Measurements from ENCODE around the gene OPCML.

OPCML gene

GRCh38 chr11:132866783-132867545 lies 665.3 kb downstream of the OPCML start:
- Mint-ChIP-seq H3K27ac (no peak overlapping the region), H3K9me3 (peaks cover 8% of the 10 kb centered on the region), H3K36me3 (ENCODE audit: low read depth) (no peaks in the 10 kb centered on the region), H3K4me1 (ENCODE audit: low read depth) (no peaks in the 10 kb centered on the region), H3K4me3 (no peak overlapping the region), H3K27me3 (ENCODE audit: low read depth) (no peaks in the 10 kb centered on the region)

GRCh38 chr11:132865623-132866022 lies 666.7 kb downstream of the OPCML start:
- H3K9me3 Mint-ChIP-seq, result peaks cover 8% of the 10 kb centered on the region
- H3K27ac Mint-ChIP-seq, result no peak overlapping the region
- no peaks in the 10 kb centered on the region for H3K36me3 Mint-ChIP-seq (ENCODE audit: low read depth)
- H3K4me3 Mint-ChIP-seq, result no peak overlapping the region
- H3K27me3 Mint-ChIP-seq (ENCODE audit: low read depth), result no peaks in the 10 kb centered on the region
- H3K4me1 Mint-ChIP-seq (ENCODE audit: low read depth), result no peaks in the 10 kb centered on the region

- Mint-ChIP-seq H3K9me3 (peaks cover 8% of the 10 kb centered on the region), H3K27me3 (ENCODE audit: low read depth) (no peaks in the 10 kb centered on the region), H3K4me1 (ENCODE audit: low read depth) (no peaks in the 10 kb centered on the region), H3K36me3 (ENCODE audit: low read depth) (no peaks in the 10 kb centered on the region), H3K4me3 (no peak overlapping the region), H3K27ac (no peak overlapping the region)
Observed at GRCh38 chr11:132864811-132865576, 667.3 kb downstream of the OPCML start.

- Mint-ChIP-seq H3K36me3 (ENCODE audit: low read depth) (no peaks in the 10 kb centered on the region), H3K4me1 (ENCODE audit: low read depth) (no peaks in the 10 kb centered on the region)
Observed at GRCh38 chr11:132862933-132863332, 669.4 kb downstream of the OPCML start.

GRCh38 chr11:132862137-132862536 lies 670.2 kb downstream of the OPCML start:
- no peaks in the 10 kb centered on the region for H3K36me3 Mint-ChIP-seq (ENCODE audit: low read depth)
- H3K27me3 Mint-ChIP-seq (ENCODE audit: low read depth), result no peaks in the 10 kb centered on the region
- peaks cover 8% of the 10 kb centered on the region for H3K9me3 Mint-ChIP-seq
- no peak overlapping the region for H3K27ac Mint-ChIP-seq
- H3K4me1 Mint-ChIP-seq (ENCODE audit: low read depth), result no peaks in the 10 kb centered on the region
- no peak overlapping the region for H3K4me3 Mint-ChIP-seq

More at GRCh38 chr11:132862933-132863332, 669.4 kb downstream of the OPCML start:
- Mint-ChIP-seq H3K9me3 (peaks cover 8% of the 10 kb centered on the region), H3K27me3 (ENCODE audit: low read depth) (no peaks in the 10 kb centered on the region), H3K27ac (no peak overlapping the region), H3K4me3 (no peak overlapping the region)

- Mint-ChIP-seq H3K4me3 (no peak overlapping the region), H3K9me3 (peaks cover 2% of the 10 kb centered on the region), H3K27ac (no peak overlapping the region), H3K27me3 (ENCODE audit: low read depth) (no peaks in the 10 kb centered on the region), H3K4me1 (ENCODE audit: low read depth) (no peaks in the 10 kb centered on the region), H3K36me3 (ENCODE audit: low read depth) (no peaks in the 10 kb centered on the region)
Observed at GRCh38 chr11:132859306-132859705, 673.0 kb downstream of the OPCML start.

- no peak overlapping the region for H3K27ac Mint-ChIP-seq
- H3K4me1 Mint-ChIP-seq (ENCODE audit: low read depth), result no peaks in the 10 kb centered on the region
- no peaks in the 10 kb centered on the region for H3K36me3 Mint-ChIP-seq (ENCODE audit: low read depth)
- H3K27me3 Mint-ChIP-seq (ENCODE audit: low read depth), result no peaks in the 10 kb centered on the region
- H3K9me3 Mint-ChIP-seq, result no peaks in the 10 kb centered on the region
- H3K4me3 Mint-ChIP-seq, result no peak overlapping the region
Observed at GRCh38 chr11:132858223-132858622, 674.1 kb downstream of the OPCML start.

GRCh38 chr11:132856032-132856431 lies 676.3 kb downstream of the OPCML start:
- no peaks in the 10 kb centered on the region for H3K9me3 Mint-ChIP-seq
- H3K27ac Mint-ChIP-seq, result no peak overlapping the region
- no peak overlapping the region for H3K4me3 Mint-ChIP-seq
- no peaks in the 10 kb centered on the region for H3K4me1 Mint-ChIP-seq (ENCODE audit: low read depth)
- H3K27me3 Mint-ChIP-seq (ENCODE audit: low read depth), result no peaks in the 10 kb centered on the region
- H3K36me3 Mint-ChIP-seq (ENCODE audit: low read depth), result no peaks in the 10 kb centered on the region

GRCh38 chr11:132855516-132855915 lies 676.8 kb downstream of the OPCML start:
- no peaks in the 10 kb centered on the region for H3K9me3 Mint-ChIP-seq
- H3K4me1 Mint-ChIP-seq (ENCODE audit: low read depth), result no peaks in the 10 kb centered on the region
- H3K27ac Mint-ChIP-seq, result no peak overlapping the region
- H3K4me3 Mint-ChIP-seq, result no peak overlapping the region
- no peaks in the 10 kb centered on the region for H3K36me3 Mint-ChIP-seq (ENCODE audit: low read depth)
- no peaks in the 10 kb centered on the region for H3K27me3 Mint-ChIP-seq (ENCODE audit: low read depth)

GRCh38 chr11:132853886-132854285 lies 678.4 kb downstream of the OPCML start:
- Mint-ChIP-seq H3K9me3 (no peaks in the 10 kb centered on the region), H3K4me1 (ENCODE audit: low read depth) (no peaks in the 10 kb centered on the region), H3K36me3 (ENCODE audit: low read depth) (no peaks in the 10 kb centered on the region), H3K27ac (no peak overlapping the region), H3K27me3 (ENCODE audit: low read depth) (no peaks in the 10 kb centered on the region), H3K4me3 (no peak overlapping the region)

GRCh38 chr11:132852361-132852760 lies 679.9 kb downstream of the OPCML start:
- Mint-ChIP-seq H3K9me3 (no peaks in the 10 kb centered on the region), H3K4me3 (no peak overlapping the region), H3K27me3 (ENCODE audit: low read depth) (no peaks in the 10 kb centered on the region), H3K27ac (no peak overlapping the region), H3K36me3 (ENCODE audit: low read depth) (no peaks in the 10 kb centered on the region), H3K4me1 (ENCODE audit: low read depth) (no peaks in the 10 kb centered on the region)

GRCh38 chr11:132851247-132851646 lies 681.1 kb downstream of the OPCML start:
- H3K4me1 Mint-ChIP-seq (ENCODE audit: low read depth), result no peaks in the 10 kb centered on the region
- no peaks in the 10 kb centered on the region for H3K9me3 Mint-ChIP-seq
- H3K36me3 Mint-ChIP-seq (ENCODE audit: low read depth), result no peaks in the 10 kb centered on the region
- no peaks in the 10 kb centered on the region for H3K27me3 Mint-ChIP-seq (ENCODE audit: low read depth)
- H3K4me3 Mint-ChIP-seq, result no peak overlapping the region
- no peak overlapping the region for H3K27ac Mint-ChIP-seq

GRCh38 chr11:132850266-132850665 lies 682.0 kb downstream of the OPCML start:
- H3K27me3 Mint-ChIP-seq (ENCODE audit: low read depth), result no peaks in the 10 kb centered on the region

GRCh38 chr11:132848336-132848735 lies 684.0 kb downstream of the OPCML start:
- H3K9me3 Mint-ChIP-seq, result no peaks in the 10 kb centered on the region
- no peak overlapping the region for H3K4me3 Mint-ChIP-seq
- no peaks in the 10 kb centered on the region for H3K36me3 Mint-ChIP-seq (ENCODE audit: low read depth)

More at GRCh38 chr11:132850266-132850665, 682.0 kb downstream of the OPCML start:
- Mint-ChIP-seq H3K9me3 (no peaks in the 10 kb centered on the region), H3K27ac (no peak overlapping the region), H3K4me3 (no peak overlapping the region), H3K4me1 (ENCODE audit: low read depth) (no peaks in the 10 kb centered on the region), H3K36me3 (ENCODE audit: low read depth) (no peaks in the 10 kb centered on the region)

GRCh38 chr11:132846075-132846474 lies 686.2 kb downstream of the OPCML start:
- no peaks in the 10 kb centered on the region for H3K4me1 Mint-ChIP-seq (ENCODE audit: low read depth)
- no peaks in the 10 kb centered on the region for H3K9me3 Mint-ChIP-seq
- H3K27me3 Mint-ChIP-seq (ENCODE audit: low read depth), result no peaks in the 10 kb centered on the region
- H3K36me3 Mint-ChIP-seq (ENCODE audit: low read depth), result no peaks in the 10 kb centered on the region
- no peak overlapping the region for H3K4me3 Mint-ChIP-seq
- H3K27ac Mint-ChIP-seq, result no peak overlapping the region

More at GRCh38 chr11:132848336-132848735, 684.0 kb downstream of the OPCML start:
- Mint-ChIP-seq H3K27ac (no peak overlapping the region), H3K4me1 (ENCODE audit: low read depth) (no peaks in the 10 kb centered on the region), H3K27me3 (ENCODE audit: low read depth) (no peaks in the 10 kb centered on the region)

All from T-helper 1 cell treated with Interleukin-12 subunit alpha and Interleukin-12 subunit beta and Interleukin-4 antibody, amounts not matched to agents 30 μg/mL and 1 μg/mL, for 36 hours (primary cell).